HG03432 (cell line): Measurements from ENCODE around the gene SLX4IP.

ENCODE experiments used
- ATAC-seq: cut with Tn5 transposase; IDR thresholded peaks from one replicate; pipeline ENCODE4 v1.9.1; 2021; ENCODE audit warnings: mild to moderate bottlenecking, moderate library complexity; ENCODE audit not compliant: unreplicated experiment

Gene SLX4IP

DNA sequence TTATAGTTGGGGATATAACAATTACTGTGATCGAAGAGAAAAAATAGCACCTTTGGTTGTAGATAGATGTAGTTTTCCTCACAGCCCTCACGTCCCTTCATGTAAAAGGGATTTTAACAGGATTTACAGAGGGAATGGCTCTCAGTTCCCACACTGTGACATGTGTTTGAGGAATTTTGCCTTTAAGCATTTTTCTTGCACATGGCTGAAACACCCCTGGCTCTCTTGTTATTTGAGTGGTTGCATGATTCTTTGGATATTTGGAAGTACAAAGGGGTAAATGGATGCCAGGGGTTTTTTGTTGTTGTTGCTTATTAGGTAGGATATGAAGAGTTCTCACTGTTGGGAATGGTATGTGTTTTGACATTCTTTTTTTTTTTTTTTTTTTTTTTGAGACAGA, 190.5 kb downstream of the SLX4IP start:
- no peak for ATAC-seq

DNA sequence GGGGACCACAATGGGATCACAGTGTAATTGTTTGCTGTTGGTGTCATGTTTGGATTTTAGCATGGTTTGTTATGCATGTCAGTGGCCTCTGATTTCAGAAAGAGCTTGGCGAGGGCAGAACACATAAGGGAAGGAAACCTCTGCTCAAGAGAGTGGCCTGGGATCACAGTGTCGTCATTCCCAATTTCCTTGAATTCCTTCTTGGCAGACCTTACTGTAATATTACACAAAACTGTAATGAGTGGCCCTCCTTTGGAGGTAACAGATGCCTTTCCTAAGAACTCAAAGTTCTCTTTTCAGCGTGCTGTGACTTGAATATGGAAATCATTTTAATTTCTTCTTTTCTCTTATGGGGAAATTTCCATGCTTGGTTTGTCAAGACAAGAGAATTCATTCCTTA, 191.8 kb downstream of the SLX4IP start:
- ATAC-seq: no peak

DNA sequence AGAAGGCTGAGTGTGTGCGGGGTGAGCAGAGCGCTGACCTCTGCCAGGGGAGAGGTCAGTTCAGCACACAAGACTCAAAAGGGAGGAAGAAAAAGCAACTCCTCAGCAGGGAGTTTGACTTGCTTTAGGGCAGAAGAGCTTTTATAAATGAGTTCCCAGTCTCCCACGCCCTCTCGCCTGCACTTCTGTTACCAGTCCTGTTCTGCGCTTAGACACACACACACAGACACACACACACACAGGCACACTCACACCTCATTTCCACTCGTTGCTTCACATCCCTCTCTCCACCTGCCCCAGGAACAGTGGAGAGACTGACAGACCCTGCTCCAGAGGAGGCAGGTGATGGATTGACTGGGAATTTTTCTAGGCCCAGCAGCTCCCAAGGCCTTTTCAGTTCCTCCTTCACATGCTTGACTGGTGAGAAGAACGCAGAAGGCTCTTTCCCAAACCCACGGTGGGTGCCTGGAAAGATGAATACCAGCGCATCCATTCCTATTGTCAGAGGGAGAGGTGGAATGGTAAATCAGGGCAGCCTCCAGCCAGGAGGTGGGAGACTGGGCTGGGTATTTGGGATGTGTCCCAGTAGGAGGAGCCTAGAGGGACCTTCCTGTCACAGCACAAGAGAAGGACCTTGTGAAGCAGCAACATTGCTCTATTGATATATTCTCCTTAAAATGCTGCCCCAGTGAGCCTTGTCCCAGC, 195.0 kb downstream of the SLX4IP start:
- no peak for ATAC-seq

DNA sequence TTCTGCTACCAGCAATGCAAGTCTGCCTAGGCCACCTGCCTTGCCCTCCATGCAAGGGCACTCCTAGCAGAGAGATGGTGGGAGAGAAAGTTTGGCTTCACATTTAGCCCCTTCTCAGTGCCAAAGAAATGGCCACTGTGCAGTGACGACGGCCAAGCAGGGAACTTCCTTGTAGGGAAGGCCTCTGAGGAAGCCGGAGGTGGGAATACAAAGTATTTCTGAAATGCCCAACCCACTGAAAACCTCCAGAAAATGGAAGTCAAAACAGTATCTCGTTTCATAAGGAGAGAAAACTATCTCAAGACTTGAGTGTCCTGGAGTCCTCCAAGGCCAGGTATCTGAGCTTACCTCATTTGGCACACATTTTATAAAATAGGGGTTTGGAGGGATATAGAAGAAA, 196.0 kb downstream of the SLX4IP start:
- no peak for ATAC-seq

GRCh38 chr20:10632721-10633509, 197.8 kb downstream of the SLX4IP start:
- no peak for ATAC-seq

GRCh38 chr20:10633718-10634117, 198.6 kb downstream of the SLX4IP start:
- no peak for ATAC-seq

DNA sequence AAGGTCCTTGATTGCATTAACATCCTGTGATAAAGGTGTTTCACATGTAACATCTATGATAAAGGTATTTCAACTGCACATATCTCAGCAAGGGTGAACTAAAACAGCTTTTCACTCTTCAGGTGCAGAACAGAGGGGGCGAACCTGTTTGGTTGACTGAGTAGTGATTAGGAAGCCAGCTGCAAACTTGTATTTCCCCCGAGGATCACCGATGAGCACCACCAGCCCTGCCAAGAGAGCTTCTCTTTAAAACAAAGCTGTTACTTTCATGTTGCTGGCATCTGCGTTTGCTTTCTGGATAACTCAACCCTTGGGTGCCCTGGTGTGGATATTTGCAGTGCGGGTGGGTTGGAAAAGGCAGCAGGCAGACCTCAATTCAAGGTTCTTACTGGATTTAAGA, 199.1 kb downstream of the SLX4IP start:
- no peak for ATAC-seq

DNA sequence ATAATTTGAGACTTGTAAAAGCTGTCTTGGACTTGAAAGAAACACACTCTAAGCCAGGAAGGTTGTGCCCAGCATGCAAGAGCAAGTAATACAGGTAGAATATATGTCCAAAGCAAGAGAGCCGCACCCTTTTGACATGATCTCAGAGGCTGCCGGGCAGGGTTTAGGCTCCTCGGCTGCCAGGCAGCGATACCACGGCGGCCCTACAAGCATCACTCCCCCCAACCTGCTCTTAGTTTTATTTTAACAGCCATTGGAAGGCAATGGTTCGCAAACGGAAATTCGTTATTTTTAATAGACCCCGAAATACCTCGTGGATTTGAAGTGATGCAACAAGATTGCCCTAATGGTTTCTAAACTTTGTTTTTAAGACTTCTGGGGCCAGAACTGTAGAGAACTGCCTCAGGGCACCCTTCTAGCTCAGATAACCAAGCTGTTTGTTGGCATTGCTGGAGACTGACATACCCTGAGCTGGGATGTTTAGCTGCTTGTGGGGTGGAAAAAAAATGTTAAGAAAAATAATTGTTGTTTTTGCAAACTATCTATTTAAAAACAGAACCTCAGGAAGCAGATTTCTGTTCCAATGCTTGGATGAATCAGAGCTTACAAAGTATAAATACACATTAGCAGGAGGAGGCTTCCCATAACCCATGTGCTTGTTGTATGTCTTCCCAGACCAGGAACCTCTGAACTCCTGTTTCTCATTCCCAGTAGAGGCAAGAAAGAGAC, 199.7 kb downstream of the SLX4IP start:
- ATAC-seq: no peak

- no peak for ATAC-seq
Measured at GRCh38 chr20:10635476-10636208, 200.5 kb downstream of the SLX4IP start.

DNA sequence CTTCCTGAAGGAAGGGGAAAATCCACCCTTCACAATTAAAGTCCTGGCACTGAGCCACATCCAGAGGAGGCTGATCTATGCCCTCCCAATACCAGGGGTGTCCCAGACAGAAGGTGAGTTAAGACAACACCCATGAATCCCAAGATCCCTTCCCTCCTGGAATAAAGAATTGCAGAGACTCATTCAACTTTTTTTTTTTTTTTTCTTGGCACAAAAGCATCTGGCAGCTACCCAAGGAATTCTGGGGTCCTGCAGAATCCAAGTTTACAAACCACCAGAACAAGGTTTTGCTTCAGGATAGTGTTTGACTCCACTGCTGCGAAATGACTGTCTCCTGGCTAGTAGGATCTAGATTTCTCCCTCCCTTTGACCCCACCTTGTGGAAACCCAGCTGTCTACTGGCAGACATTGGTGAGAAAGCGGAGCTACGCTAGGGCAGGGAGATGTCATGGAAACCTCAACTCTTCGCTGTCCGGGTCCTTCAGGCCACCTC, 201.3 kb downstream of the SLX4IP start:
- ATAC-seq: no peak

DNA sequence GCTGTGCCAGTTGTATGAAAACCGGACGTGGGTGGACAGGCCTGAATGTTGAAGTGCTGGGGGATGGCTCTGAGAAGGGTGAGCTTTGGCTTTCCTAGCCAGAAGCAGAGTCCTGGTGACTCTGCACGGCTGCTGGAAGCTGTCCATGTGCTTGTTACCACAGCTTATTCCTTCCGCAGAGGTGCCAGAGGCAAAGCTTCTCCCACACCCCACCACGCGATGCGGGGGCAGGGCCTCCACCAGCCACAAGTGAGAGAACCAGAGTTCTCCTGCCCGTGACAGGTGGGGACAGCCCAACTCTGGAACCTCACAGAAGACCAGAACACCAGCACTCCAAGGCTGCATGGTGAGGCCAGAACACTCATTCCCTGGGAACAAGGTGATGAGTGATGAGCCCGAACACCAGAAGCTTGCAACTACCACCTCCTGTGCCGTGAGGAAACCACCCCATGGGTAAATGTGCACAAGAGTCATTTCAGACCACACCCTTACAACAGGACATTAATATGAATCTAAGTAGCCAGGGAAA, 202.0 kb downstream of the SLX4IP start:
- ATAC-seq: no peak

GRCh38 chr20:10637563-10637962, 202.5 kb downstream of the SLX4IP start:
- ATAC-seq: no peak

GRCh38 chr20:10639077-10639736, 204.1 kb downstream of the SLX4IP start:
- ATAC-seq: no peak

DNA sequence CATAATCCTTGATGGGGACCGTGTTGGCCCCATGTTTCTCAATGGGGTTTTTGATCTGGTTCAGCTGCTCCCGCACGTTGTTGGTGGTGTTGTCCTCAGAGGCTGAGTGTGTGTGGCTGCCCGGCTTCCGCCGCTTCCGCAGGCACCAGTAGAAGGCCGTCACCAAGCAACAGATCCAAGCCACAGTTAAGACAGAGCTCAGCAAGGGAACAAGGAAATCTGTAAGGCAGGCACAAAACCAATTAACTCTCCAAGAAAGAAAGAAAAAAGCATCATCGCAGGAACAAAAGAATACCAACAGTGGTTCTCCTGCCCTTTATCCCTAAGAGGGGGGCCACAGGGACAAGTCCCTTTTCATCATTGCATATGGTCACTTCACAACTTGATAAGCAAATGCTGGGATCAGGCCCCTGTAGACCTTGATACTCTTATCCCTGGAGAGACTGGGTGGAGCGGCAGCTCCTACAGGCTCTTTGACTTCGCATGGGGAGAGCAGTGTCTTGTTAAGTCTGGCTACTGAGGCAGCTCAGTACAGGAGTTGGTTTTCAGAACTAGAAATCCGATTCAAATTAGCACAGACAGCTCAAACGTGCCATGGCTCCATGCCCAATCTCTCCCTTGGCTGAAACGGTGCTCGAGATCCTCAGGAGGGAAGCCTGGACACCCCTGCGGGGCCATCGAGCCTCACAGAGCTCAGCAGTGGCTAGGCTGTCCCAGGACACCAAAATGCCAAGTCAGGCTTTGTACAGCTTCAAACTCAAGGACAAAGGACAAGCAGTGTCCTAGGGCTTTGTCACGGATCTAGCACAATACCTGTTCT, 204.8 kb downstream of the SLX4IP start:
- no peak for ATAC-seq

GRCh38 chr20:10640897-10641296, 205.8 kb downstream of the SLX4IP start:
- ATAC-seq: no peak

GRCh38 chr20:10641467-10641866, 206.4 kb downstream of the SLX4IP start:
- ATAC-seq: no peak

DNA sequence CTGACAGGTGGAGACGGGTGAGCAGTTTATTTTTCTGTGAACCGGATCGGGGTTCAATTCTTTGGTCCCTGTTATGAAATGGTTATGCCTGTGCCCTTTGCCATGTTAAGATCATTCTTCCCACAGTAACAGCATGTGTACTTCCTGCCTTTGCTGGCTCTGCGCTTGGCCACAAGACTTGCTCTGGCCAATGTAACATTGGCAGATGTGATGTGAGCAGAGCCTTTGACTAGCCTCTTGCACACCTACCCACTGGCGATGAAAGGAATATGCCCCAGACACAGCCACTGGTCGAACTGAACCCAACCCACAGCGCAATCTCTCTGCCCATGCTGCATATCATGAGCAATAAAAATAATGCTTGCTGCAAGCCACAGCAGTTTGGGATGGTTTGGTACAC, 206.8 kb downstream of the SLX4IP start:
- ATAC-seq: no peak

- no peak for ATAC-seq
Measured at GRCh38 chr20:10642856-10643559, 207.9 kb downstream of the SLX4IP start.

GRCh38 chr20:10643560-10643873, 208.4 kb downstream of the SLX4IP start:
- no peak for ATAC-seq
